Measurements from ENCODE around the gene EP400.

EP400 gene

GRCh38 chr12:132123970-132124765 is 174.4 kb downstream of the EP400 start:
- DNase-seq (ENCODE audit: low spot score): no peak

- no peak for DNase-seq (ENCODE audit: low spot score)
Measured at GRCh38 chr12:132124766-132125425, 175.2 kb downstream of the EP400 start.

- no peak for DNase-seq (ENCODE audit: low spot score)
Measured at GRCh38 chr12:132125736-132126135, 176.0 kb downstream of the EP400 start.

DNA sequence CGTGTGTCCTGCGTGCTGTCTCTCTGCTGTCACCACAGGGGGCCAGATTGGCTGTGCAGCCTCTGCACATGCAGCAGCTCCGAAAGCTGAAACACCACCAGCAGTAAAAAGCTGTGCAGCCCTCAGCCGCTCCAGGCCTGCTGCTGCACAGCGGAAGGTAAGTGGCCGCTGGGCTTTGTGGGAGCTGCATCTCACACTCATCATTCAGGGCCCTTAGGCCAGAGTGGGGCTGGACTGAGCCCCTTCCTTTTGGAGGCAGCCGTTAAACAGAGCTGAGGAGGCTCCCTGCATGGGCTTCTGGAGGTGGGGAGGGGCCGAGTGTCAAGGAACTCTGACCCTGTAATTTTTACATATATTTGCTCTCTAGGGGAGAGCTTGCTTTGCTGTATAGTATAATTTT is 177.3 kb downstream of the EP400 start:
- no peak for DNase-seq (ENCODE audit: low spot score)

DNA sequence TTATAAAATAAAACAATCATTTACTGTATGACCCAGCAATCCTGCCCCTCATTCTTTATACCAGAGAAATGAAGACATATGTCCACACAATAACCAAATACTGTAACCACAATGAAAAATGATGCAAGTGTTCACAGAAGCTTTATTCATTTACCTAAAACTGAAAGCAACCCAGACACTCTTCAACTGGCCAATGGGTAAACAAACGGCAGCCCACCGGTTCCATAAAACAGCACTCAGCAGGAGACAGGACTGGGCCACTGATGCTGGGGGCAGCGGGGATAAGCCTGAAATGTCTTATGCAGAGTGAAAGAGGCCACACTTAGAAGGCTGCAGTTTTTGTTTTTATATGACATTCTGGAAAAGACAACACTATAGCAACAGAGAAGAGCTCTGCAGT is 179.3 kb downstream of the EP400 start:
- DNase-seq (ENCODE audit: low spot score): no peak

DNA sequence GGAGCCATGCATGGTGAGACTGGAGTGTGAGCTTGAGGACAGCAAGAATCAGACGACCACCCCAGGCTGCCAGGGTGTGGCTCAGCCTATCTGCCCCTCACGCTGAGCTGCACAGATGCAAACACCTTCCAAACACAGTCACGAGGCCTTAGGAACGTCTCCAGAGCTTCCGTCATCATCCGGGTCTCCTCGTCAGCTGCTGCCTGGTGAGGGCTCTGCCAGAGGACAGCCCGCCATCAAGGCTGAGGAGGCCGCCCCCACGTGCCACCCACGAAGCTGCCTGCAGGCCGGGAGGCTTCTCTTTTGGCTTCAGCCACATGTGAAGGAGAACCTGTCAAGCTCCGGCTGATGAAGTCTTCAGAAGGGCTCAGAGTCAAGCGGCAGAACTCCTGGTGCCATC is 180.9 kb downstream of the EP400 start:
- no peak for DNase-seq (ENCODE audit: low spot score)
